Trophoblast cell (in vitro differentiated cells and primary cell): ENCODE results near the gene TVP23A.

ENCODE experiments used
- DNase-seq, 2 donors: peaks; one replicate each; pipeline ENCODE4 v3.0.0-alpha.2; 2016
- H2AFZ ChIP-seq: 2 replicates; pipeline ENCODE4 v1.6.1; 2013; ENCODE audit warnings: low read length, moderate library complexity, mild to moderate bottlenecking; ENCODE audit not compliant: insufficient read depth, poor library complexity
- H2AK5ac ChIP-seq: 2 replicates; pipeline ENCODE4 v1.6.1; 2013; ENCODE audit warnings: mild to moderate bottlenecking, low read length
- H2BK120ac ChIP-seq: 2 replicates; pipeline ENCODE4 v1.6.1; 2013; ENCODE audit warnings: low read length, mild to moderate bottlenecking, moderate library complexity; ENCODE audit not compliant: insufficient read depth, poor library complexity
- H2BK12ac ChIP-seq: 2 replicates; pipeline ENCODE4 v1.6.1; 2013; ENCODE audit warnings: mild to moderate bottlenecking, low read length, moderate library complexity
- H2BK5ac ChIP-seq: 2 replicates; pipeline ENCODE4 v1.6.1; 2013; ENCODE audit warnings: low read length, low read depth, moderate library complexity, mild to moderate bottlenecking; ENCODE audit not compliant: poor library complexity
- H3K14ac ChIP-seq: 2 replicates; pipeline ENCODE4 v1.6.1; 2013; ENCODE audit warnings: mild to moderate bottlenecking, low read length
- H3K18ac ChIP-seq: 2 replicates; pipeline ENCODE4 v1.6.1; 2013; ENCODE audit warnings: mild to moderate bottlenecking, low read length
- H3K23ac ChIP-seq: 2 replicates; pipeline ENCODE4 v1.6.1; 2013; ENCODE audit warnings: low read length
- H3K27ac ChIP-seq: 2 replicates; pipeline ENCODE4 v1.5.1; 2013; ENCODE audit warnings: low read depth, mild to moderate bottlenecking, inconsistent platforms, low read length, moderate library complexity
- H3K27me3 ChIP-seq: 2 replicates; pipeline ENCODE4 v1.6.1; 2013; ENCODE audit warnings: inconsistent platforms, mild to moderate bottlenecking, low read length, moderate library complexity; ENCODE audit not compliant: insufficient read depth
- H3K36me3 ChIP-seq, 2 experiments: 1 replicate in 1 of 2; 2 replicates in 1 of 2; pipeline ENCODE4 v1.6.1; 2013; ENCODE audit warnings: low read length in 2 of 2, mild to moderate bottlenecking in 2 of 2, moderate library complexity in 1 of 2; ENCODE audit not compliant: insufficient read depth in 2 of 2, control insufficient read depth in 1 of 2
- H3K4ac ChIP-seq: 2 replicates; pipeline ENCODE4 v1.6.1; 2013; ENCODE audit warnings: low read depth, mild to moderate bottlenecking, low read length, moderate library complexity
- H3K4me1 ChIP-seq, 2 experiments: 1 replicate in 1 of 2; 2 replicates in 1 of 2; pipeline ENCODE4 v1.6.1; 2013; ENCODE audit warnings: low read length in 2 of 2, mild to moderate bottlenecking in 2 of 2, moderate library complexity in 1 of 2; ENCODE audit not compliant: insufficient read depth in 2 of 2, control insufficient read depth in 1 of 2
- H3K4me2 ChIP-seq: 2 replicates; pipeline ENCODE4 v1.6.1; 2013; ENCODE audit warnings: inconsistent platforms, mild to moderate bottlenecking, low read length, moderate library complexity
- H3K4me3 ChIP-seq: 2 replicates; pipeline ENCODE4 v1.5.1; 2013; ENCODE audit warnings: mild to moderate bottlenecking, low read depth, low read length, inconsistent platforms
- H3K79me1 ChIP-seq: one replicate; pipeline ENCODE4 v1.6.1; 2013; ENCODE audit warnings: low read length
- H3K79me2 ChIP-seq: 2 replicates; pipeline ENCODE4 v1.6.1; 2013; ENCODE audit warnings: low read length, mild to moderate bottlenecking; ENCODE audit not compliant: control insufficient read depth, insufficient read depth, poor library complexity
- H3K9ac ChIP-seq: 2 replicates; pipeline ENCODE4 v1.6.1; 2013; ENCODE audit warnings: mild to moderate bottlenecking, low read length
- H3K9me3 ChIP-seq: 2 replicates; pipeline ENCODE4 v1.6.1; 2013; ENCODE audit warnings: low read depth, mild to moderate bottlenecking, control low read depth, inconsistent platforms, low read length; ENCODE audit not compliant: insufficient read depth
- H4K12ac ChIP-seq: 2 replicates; pipeline ENCODE4 v1.6.1; 2013; ENCODE audit warnings: low read depth, mild to moderate bottlenecking, low read length, moderate library complexity
- H4K8ac ChIP-seq: 2 replicates; pipeline ENCODE4 v1.6.1; 2013; ENCODE audit warnings: low read depth, mild to moderate bottlenecking, low read length, moderate library complexity
- H4K91ac ChIP-seq: one replicate; pipeline ENCODE4 v1.6.1; 2013; ENCODE audit warnings: low read depth, mild to moderate bottlenecking, low read length, moderate library complexity
- WGBS: extraction: QIAGEN DNeasy Blood & Tissue Kit; methylation state at CpG from one replicate; pipeline ENCODE4 v1.1.7; 2013; ENCODE audit warnings: missing lambda C conversion rate; ENCODE audit not compliant: insufficient read length, insufficient coverage; ENCODE audit errors: extremely low coverage; 5-methylcytosine and 5-hydroxymethylcytosine counted together

Gene TVP23A

GRCh38 chr16:10753670-10754069 is 64.9 kb downstream of the TVP23A start:
- Histone ChIP-seq H3K9me3 (no peaks in the 10 kb centered on the region), H3K23ac (no peak overlapping the region), H2AFZ (no peak overlapping the region), H2BK12ac (no peak overlapping the region), H3K79me2 (no peaks in the 10 kb centered on the region), H3K18ac (no peak overlapping the region), H2BK120ac (no peak overlapping the region), H3K27ac (no peak overlapping the region), H4K12ac (no peak overlapping the region), H3K36me3 (peaks cover 7 to 16% of the 10 kb centered on the region in 2 experiments), H3K4me1 (no peaks in the 10 kb centered on the region), H2AK5ac (no peak overlapping the region), H4K8ac (no peak overlapping the region), H3K4me2 (no peak overlapping the region), H3K9ac (no peak overlapping the region), H3K4me3 (no peak overlapping the region), H3K79me1 (no peaks in the 10 kb centered on the region), H2BK5ac (no peak overlapping the region), H3K4ac (no peak overlapping the region), H4K91ac (no peak overlapping the region), H3K14ac (no peak overlapping the region), H3K27me3 (no peaks in the 10 kb centered on the region)
- no CpG with 5 or more reads among the region's 7 CpGs for WGBS
- no peak for DNase-seq

- DNase-seq, result peak; percentile 9 to 31
- Histone ChIP-seq H3K9ac (no peak overlapping the region), H3K4me1 (no peaks in the 10 kb centered on the region), H4K91ac (no peak overlapping the region), H2AK5ac (no peak overlapping the region), H3K4me3 (no peak overlapping the region), H2BK120ac (no peak overlapping the region), H3K4ac (no peak overlapping the region), H2AFZ (no peak overlapping the region), H3K27me3 (no peaks in the 10 kb centered on the region), H3K18ac (no peak overlapping the region), H4K8ac (no peak overlapping the region), H3K79me2 (no peaks in the 10 kb centered on the region), H3K14ac (no peak overlapping the region), H4K12ac (no peak overlapping the region), H3K9me3 (no peaks in the 10 kb centered on the region), H3K4me2 (no peak overlapping the region), H2BK5ac (no peak overlapping the region), H3K23ac (no peak overlapping the region), H3K36me3 (peaks cover 3 to 10% of the 10 kb centered on the region in 2 experiments), H3K79me1 (no peaks in the 10 kb centered on the region), H3K27ac (no peak overlapping the region), H2BK12ac (no peak overlapping the region)
- no CpG with 5 or more reads among the region's 10 CpGs for WGBS
Measured at GRCh38 chr16:10752843-10753523, 65.6 kb downstream of the TVP23A start.

GRCh38 chr16:10751291-10751697 is 67.3 kb downstream of the TVP23A start:
- H3K14ac ChIP-seq, result no peak overlapping the region
- no peak overlapping the region for H4K8ac ChIP-seq
- no peak overlapping the region for H3K4ac ChIP-seq
- DNase-seq, result peak; percentile 17 to 24
- H2BK120ac ChIP-seq, result no peak overlapping the region
- no peak overlapping the region for H2BK5ac ChIP-seq
- no peaks in the 10 kb centered on the region for H3K9me3 ChIP-seq
- no peak overlapping the region for H3K4me3 ChIP-seq
- H2BK12ac ChIP-seq, result no peak overlapping the region
- H3K79me1 ChIP-seq, result no peaks in the 10 kb centered on the region
- H3K79me2 ChIP-seq, result no peaks in the 10 kb centered on the region
- WGBS, result no CpG with 5 or more reads among the region's 13 CpGs
- no peak overlapping the region for H3K18ac ChIP-seq
- no peak overlapping the region for H3K9ac ChIP-seq
- no peak overlapping the region for H4K12ac ChIP-seq
- no peak overlapping the region for H3K4me2 ChIP-seq
- no peaks in the 10 kb centered on the region for H3K4me1 ChIP-seq
- no peak overlapping the region for H3K27ac ChIP-seq
- no peak overlapping the region for H3K23ac ChIP-seq
- H2AFZ ChIP-seq, result no peak overlapping the region
- H3K27me3 ChIP-seq, result no peaks in the 10 kb centered on the region
- peaks cover 0 to 6% of the 10 kb centered on the region in 2 experiments for H3K36me3 ChIP-seq
- no peak overlapping the region for H4K91ac ChIP-seq
- H2AK5ac ChIP-seq, result no peak overlapping the region

DNA sequence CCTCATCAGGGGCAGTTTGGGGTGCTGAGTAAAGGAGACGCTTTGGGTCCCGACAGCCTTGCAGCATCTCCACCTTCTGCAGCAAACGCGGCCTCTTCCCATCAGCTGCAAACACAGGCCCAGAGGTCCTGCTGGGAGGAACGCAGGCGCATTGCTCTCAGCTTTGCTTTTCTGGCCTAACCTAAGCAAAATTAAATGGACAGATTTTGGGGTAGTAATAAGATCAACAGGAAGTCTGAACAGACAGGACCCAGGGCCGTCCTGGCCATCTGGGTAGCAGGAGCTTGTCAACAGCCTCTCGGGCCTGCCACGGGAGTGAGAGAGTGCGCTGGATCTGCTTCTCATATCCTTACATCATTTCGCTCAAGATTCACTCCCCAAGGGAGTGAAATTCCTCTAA is 67.8 kb downstream of the TVP23A start:
- Histone ChIP-seq H3K36me3 (peaks cover 0 to 6% of the 10 kb centered on the region in 2 experiments), H3K9me3 (no peaks in the 10 kb centered on the region), H3K23ac (no peak overlapping the region), H3K27ac (no peak overlapping the region), H3K4ac (no peak overlapping the region), H3K79me2 (no peaks in the 10 kb centered on the region), H4K91ac (no peak overlapping the region), H3K27me3 (no peaks in the 10 kb centered on the region), H2BK5ac (no peak overlapping the region), H3K79me1 (no peaks in the 10 kb centered on the region), H4K8ac (no peak overlapping the region), H2BK120ac (no peak overlapping the region), H2BK12ac (no peak overlapping the region), H3K4me3 (no peak overlapping the region), H4K12ac (no peak overlapping the region), H3K4me2 (no peak overlapping the region), H3K18ac (no peak overlapping the region), H2AFZ (no peak overlapping the region), H3K14ac (no peak overlapping the region), H3K4me1 (peaks cover 0 to 2% of the 10 kb centered on the region in 2 experiments), H2AK5ac (no peak overlapping the region), H3K9ac (no peak overlapping the region)
- no CpG with 5 or more reads among the region's 11 CpGs for WGBS
- no peak for DNase-seq
